ENCODE data around the gene MBTD1.
"Not testable (repeated sequence)": the region's sequence is repeated elsewhere in the genome, so short reads cannot be mapped to it uniquely, and the experiment has no call there.

The MBTD1 gene

GRCh38 chr17:51259564-51260236, at the start of gene MBTD1:
Gene MBTD1 (minus strand): TSS chr17:51260049. CDS start chr17:51225161, 34,888 bp downstream.
- peak; percentile 99 for DNase-seq (ENCODE audit: low spot score)

- no peak for DNase-seq (ENCODE audit: low spot score)
These were observed 45.3 kb upstream of the MBTD1 start for GRCh38 chr17:51305182-51305581.

GRCh38 chr17:51299859-51300258, 40.0 kb upstream of the MBTD1 start:
- no peak for DNase-seq (ENCODE audit: low spot score)

- no peak for DNase-seq (ENCODE audit: low spot score)
These were observed 38.9 kb upstream of the MBTD1 start for GRCh38 chr17:51298508-51299371.

GRCh38 chr17:51294338-51294737, 34.5 kb upstream of the MBTD1 start:
- DNase-seq (ENCODE audit: low spot score) = not testable (repeated sequence)

GRCh38 chr17:51289696-51290111, 29.9 kb upstream of the MBTD1 start:
- no peak for DNase-seq (ENCODE audit: low spot score)

- no peak for DNase-seq (ENCODE audit: low spot score)
These were observed 27.6 kb upstream of the MBTD1 start for GRCh38 chr17:51287412-51287811.

- no peak for DNase-seq (ENCODE audit: low spot score)
These were observed 19.3 kb upstream of the MBTD1 start for GRCh38 chr17:51279183-51279582.

- DNase-seq (ENCODE audit: low spot score) = no peak
These were observed 15.5 kb upstream of the MBTD1 start for GRCh38 chr17:51275381-51275780.

- no peak for DNase-seq (ENCODE audit: low spot score)
These were observed 13.0 kb upstream of the MBTD1 start for GRCh38 chr17:51272812-51273211.

GRCh38 chr17:51270636-51271035, 10.8 kb upstream of the MBTD1 start:
- DNase-seq (ENCODE audit: low spot score) = no peak

- no peak for DNase-seq (ENCODE audit: low spot score)
These were observed 10.1 kb upstream of the MBTD1 start for GRCh38 chr17:51269991-51270390.

GRCh38 chr17:51264466-51264865, 4.6 kb upstream of the MBTD1 start:
- DNase-seq (ENCODE audit: low spot score) = not testable (repeated sequence)

GRCh38 chr17:51263006-51263405, 3.2 kb upstream of the MBTD1 start:
- DNase-seq (ENCODE audit: low spot score) = no peak

- DNase-seq (ENCODE audit: low spot score) = no peak
These were observed 1.4 kb upstream of the MBTD1 start for GRCh38 chr17:51261024-51261963.

- DNase-seq (ENCODE audit: low spot score) = peak; percentile 100
These were observed 581 bp upstream of the MBTD1 start, which contains the start of gene UTP18 for GRCh38 chr17:51260237-51261023. Gene UTP18 (plus strand): TSS chr17:51260546. CDS start chr17:51260585, 39 bp downstream.

GRCh38 chr17:51258756-51259563, 889 bp downstream of the MBTD1 start:
- peak; percentile 73 for DNase-seq (ENCODE audit: low spot score)

GRCh38 chr17:51257150-51258081, 2.4 kb downstream of the MBTD1 start:
- no peak for DNase-seq (ENCODE audit: low spot score)

GRCh38 chr17:51256101-51256500, 3.7 kb downstream of the MBTD1 start:
- no peak for DNase-seq (ENCODE audit: low spot score)
